SKM-1 (cell line): ENCODE measurements around the gene SRGAP1.
"Not testable (repeated sequence)": the region's sequence is repeated elsewhere in the genome, so short reads cannot be mapped to it uniquely, and the experiment has no call there.

Experiments used
- DNase-seq: peaks from one replicate; lab custom pipeline; 2025; ENCODE audit not compliant: unreplicated experiment; lab: John Stamatoyannopoulos, UW

SRGAP1 gene

GRCh38 chr12:63836936-63837335, 7.6 kb upstream of the SRGAP1 start:
- no peak for DNase-seq

GRCh38 chr12:63838411-63838810, 6.1 kb upstream of the SRGAP1 start:
- no peak for DNase-seq

DNA sequence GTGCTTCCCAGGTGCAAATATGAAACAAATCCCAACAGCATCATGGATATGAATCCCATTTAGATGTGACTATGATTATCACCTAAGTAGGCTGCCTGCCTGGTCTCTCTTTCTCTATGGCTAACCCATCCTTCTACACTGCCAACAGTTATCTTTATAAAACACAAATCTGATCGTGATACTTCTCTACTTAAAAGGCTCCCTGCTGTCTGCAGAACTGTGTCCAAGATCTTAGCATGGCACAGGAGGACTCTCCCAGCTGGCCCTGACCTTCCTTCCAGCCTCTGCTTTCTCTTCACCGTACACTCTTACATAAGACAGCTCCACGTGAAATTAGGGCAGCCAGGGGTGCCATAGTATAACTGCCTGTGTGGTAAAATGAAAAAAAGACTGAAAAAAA, 3.5 kb upstream of the SRGAP1 start:
- DNase-seq: no peak

GRCh38 chr12:63841571-63841970, 2.9 kb upstream of the SRGAP1 start:
- DNase-seq: no peak

DNA sequence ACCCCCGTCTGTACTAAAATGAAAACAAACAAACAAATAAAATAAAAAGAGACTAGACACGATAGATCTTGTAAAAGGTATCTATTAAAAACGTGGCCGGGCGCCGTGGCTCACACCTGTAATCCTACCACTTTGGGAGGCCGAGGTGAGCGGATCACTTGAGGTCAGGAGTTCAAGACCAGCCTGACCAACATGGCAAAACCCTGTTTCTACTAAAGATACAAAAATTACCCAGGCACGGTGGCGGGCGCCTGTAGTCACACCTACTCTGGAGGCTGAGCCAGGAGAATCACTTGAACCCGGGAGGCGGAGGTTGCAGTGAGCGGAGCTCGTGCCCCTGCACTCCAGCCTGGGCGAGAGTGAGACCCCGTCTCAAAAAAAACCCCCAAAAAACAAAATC, 1.8 kb upstream of the SRGAP1 start:
- DNase-seq: not testable (repeated sequence)

GRCh38 chr12:63843254-63843720, 1.2 kb upstream of the SRGAP1 start:
- no peak for DNase-seq

DNA sequence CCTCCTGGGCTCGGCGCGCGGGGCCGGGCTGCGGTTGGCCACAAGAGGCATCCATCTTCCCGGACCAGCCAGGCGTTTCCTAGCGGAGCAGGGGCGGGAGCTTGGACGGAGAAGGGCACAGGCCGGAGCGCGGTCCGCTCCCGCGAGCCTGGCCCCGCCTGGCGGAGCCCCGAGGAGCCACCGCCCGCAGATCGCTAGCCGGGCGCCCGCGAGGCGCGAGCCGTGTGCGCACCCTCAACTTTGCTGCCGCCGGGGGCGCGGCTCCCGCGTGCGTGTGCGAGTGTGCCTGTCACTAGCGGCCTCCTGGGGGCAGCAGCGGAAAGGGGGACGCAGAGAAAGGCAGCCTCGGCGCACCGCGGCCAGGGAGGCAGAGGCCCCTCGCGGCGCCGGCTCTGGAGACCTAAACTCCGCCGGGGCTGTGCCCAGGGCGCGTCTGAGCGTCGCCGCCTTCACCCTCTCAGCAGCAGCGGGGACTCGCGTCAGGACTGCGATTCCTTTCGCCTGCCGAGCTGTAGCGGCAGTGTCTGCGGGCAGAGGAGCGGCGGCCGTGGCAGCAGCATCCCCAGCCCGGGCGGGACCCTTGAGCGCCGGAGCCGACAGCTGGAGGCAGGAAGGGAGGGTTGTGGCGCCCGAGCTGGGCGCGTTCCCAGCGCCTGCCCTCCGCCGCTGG, 644 bp upstream of the SRGAP1 start:
- DNase-seq: peak; percentile 5

- no peak for DNase-seq
These were observed 1.2 kb downstream of the SRGAP1 start for GRCh38 chr12:63845726-63846125.

GRCh38 chr12:63846238-63846967, 1.9 kb downstream of the SRGAP1 start:
- no peak for DNase-seq

DNA sequence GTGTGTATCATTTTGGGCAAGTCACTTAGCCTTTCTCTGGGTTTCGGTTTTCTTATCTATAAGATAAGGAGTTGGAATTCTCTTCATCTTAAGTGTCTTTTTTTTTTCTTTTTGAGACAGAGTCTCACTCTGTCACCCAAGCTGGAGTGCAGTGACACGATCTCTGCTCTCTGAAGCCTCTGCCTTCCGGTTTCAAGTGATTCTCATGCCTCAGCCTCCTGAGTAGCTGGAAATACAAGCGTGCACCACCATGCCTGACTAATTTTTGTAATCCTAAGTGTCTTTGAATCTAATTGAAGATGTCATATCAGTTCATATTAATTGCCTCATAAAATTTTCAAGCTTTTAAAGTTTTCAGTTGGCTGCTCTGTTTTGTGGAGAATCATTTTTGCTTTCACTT, 4.0 kb downstream of the SRGAP1 start:
- DNase-seq: no peak

DNA sequence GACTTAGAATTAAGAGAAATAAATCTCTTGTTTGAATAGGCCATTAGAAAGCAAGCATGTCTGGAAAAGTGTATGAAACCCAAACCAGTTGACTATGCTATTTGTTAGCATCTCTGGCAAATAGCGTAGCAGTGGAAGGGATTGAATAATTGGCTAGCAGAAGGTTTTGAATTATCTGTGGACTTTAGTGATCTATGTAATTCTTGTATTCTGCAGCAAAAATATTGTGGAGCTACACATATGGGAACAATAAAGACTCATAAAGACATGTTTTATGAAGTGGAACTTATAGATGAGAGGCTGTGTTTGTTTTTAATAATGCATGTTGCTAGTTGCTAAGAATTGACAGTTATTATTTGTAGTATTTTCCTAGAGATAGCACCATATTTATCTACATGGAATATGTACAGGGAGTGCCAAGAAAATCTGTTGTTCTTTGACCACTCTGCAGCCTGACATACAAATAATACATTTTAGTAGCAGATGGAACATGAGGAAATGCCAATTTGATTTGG, 4.7 kb downstream of the SRGAP1 start:
- DNase-seq: no peak

DNA sequence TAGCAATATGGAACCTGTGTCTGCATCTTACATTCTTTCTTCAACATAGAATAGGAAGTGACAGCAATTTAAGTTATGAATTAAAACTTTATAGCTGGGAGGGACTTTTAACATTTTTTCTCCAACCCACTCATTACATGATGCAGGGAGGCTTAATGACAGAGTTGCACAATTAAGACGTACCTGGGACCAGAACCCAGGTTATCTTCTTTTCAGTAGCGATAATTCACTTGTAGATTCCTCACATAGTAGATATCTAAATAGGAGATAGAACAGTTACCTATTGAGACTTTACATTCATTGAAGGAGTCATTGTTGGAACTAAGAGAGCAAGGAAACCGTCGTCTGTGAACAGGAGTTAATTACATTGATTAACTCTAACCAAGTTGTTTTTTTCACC, 5.1 kb downstream of the SRGAP1 start:
- no peak for DNase-seq

DNA sequence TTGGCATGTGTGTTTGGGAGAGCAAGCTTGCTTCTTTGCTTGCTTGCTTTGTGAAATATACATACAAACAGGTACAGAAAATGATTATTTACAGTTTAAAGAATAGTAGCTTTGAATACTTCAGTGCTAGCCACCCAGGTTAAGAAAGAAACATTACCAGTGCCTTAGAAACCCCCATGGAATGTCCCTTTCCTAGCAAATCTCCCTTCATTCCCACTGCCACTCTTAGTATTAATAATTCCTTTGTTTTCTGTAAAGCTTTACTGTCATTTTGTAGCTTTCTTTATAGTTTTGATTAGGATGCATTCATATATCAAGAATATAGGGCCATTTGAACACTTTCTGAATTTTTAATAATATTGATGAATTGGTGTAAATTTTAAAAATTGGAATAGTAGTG, 9.5 kb downstream of the SRGAP1 start:
- no peak for DNase-seq

- no peak for DNase-seq
These were observed 10.8 kb downstream of the SRGAP1 start for GRCh38 chr12:63855299-63855698.

DNA sequence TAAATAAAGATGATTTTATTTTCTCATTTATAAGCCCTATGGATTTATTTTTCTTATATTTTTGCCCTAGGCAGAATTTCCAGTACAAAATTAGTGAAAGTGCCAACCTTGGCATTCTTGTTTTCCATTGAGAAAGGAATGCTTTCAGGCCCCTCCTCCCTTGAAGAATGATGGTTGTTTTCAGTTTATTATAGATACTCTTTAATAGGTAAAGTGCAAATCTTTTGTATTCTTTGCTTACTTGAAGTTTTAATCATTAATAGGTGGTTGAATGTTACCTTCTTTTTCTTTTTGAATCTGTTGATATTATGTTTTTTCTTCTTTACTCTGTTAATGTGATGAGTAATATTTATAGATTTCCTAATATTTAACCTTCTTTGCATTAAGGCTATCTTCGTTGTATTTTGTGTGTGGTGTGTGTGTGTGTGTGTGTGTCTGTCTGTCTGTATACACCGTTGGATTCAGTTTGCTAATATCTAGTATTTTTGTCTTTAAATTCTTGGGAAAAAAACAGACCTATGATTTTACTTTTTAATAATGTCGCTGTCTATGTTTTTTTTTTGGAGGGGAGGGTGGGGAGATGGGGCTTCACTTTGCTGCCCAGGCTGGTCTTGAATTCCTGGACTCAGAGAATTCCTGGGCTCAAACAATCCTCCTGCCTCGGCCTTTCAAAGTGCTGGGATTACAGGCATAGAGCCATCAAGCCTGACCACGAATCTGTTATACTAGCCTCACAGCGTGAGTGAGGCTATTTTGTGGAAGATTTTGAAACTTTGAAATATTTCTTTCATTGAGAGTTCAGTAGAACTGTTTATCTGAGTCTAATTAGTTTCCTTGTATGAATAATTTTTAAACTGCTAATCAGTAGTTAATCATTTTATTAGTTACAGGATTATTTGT, 13.5 kb downstream of the SRGAP1 start:
- DNase-seq: no peak

DNA sequence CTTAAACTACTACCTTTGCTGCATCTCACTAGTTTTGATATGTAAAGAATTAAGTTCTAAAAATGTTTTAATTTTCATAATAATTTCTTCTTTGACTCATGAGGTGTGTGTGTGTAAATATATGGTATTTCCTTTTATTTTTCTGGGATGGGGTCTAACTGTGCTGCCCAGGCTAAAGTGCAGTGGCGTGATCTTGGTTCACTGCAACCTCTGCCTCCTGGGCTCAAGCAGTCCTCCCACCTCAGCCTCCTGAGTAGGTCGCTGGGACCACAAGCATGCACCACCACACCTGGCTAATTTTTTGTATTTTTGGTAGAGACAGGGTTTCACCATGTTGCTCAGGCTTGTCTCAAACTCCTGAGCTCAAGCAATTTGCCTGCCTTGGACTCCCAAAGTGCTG, 15.4 kb downstream of the SRGAP1 start:
- DNase-seq: not testable (repeated sequence)

- no peak for DNase-seq
These were observed 17.9 kb downstream of the SRGAP1 start for GRCh38 chr12:63862187-63862968.

DNA sequence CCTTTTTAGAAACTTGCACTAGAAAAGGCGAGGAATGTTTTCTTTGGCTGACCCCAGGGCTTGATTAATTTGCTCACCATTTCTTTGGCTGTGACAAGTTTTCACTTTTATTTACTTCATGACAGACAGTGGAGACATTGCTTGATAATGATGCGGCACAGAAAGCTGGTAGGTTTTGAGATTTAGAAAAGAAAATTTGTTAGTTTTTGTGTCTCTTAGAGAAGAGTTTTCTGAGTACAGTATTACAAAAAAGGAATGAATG, 18.4 kb downstream of the SRGAP1 start:
- no peak for DNase-seq

DNA sequence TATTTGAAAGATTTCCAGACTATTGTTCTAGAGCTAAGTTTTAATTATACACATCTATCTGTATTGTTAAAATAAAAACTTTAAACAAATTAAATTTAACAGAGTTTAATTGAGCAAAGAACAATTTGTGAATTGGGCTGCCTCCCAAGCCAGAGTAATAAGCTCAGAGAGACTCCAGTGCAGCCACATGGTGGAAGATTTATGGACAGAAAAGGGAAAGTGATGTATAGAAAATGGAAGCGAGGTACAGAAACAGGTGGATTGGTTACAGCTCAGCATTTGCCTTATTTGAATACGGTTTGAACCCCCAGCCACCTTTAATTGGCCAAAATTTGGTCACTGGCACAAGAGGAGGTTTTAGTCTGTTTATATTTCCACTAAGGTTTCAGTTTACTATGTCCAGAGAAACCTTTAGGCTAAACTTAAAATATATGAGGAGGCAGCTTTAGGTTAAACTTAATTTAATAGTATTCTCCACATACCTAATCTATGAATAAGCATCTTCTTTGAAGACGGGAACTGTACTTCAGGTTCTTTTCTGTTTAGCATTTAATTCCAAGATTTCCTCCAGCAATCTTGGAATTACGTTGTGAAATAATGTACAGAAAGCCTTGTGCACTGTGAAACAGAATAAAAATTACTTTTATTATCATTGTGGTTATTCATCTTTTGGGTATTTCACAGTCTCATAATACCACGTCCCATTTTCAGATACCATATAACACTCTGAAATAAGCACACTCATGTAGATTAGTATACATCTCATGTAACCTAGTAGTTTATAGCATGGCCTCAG, 19.4 kb downstream of the SRGAP1 start:
- no peak for DNase-seq

- DNase-seq: no peak
These were observed 19.9 kb downstream of the SRGAP1 start for GRCh38 chr12:63864454-63864706.
